ENCODE data around the gene PGLYRP3.

DNA sequence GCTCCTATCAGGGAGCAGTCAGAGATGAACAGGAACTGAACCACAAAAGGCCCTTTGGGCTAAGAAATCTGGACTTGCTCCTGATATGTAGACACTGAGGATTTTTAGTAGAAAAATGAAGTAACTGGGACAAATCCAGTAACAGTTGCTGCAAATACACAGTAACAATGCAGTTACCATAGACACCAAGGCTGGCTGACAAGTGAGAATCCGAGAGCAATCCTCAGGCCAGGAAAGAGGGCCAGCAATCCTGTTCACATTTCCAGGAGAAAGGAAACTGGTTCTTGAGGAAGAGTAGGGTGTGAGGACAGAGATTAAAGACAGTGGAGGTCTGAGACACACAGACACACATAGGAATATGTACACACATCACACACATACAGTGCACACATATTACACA, 62.6 kb downstream of the PGLYRP3 start:
- TF ChIP-seq EP300 (IDR thresholded peaks at IDR 0.05) (no peak), CTCF (IDR thresholded peaks at IDR 0.05) (no peak), POLR2A (IDR thresholded peaks at IDR 0.05) (no peak), POLR2AphosphoS5 (IDR thresholded peaks at IDR 0.05) (no peak)
